Keratinocyte (primary cell): ENCODE measurements around the gene EQTN. TPM values are rescaled to one million over a fixed set of nuclear protein-coding genes. Genes with fewer than 3 reads are reported as not detected.
A peak's percentile ranks its signal among the peaks of the same experiment; 100 is the strongest.

ENCODE experiments used
- DNase-seq: peaks from one replicate; pipeline ENCODE4 v3.0.0-alpha.2; 2011; ENCODE audit warnings: low read depth, missing footprints, low spot score
- FAIRE-seq: peaks from 2 replicates; lab custom pipeline; 2011; peaks lifted over from hg19 to GRCh38; lab: Jason Lieb, UNC
- H2AFZ ChIP-seq: 2 replicates; pipeline ENCODE4 v1.6.0; 2012; ENCODE audit warnings: low read length, control low read depth, inconsistent platforms; ENCODE audit not compliant: control insufficient read depth
- H3K27ac ChIP-seq: 2 replicates; pipeline ENCODE4 v1.5.1; 2011; ENCODE audit warnings: low read length; ENCODE audit not compliant: control insufficient read depth, insufficient read depth
- H3K27me3 ChIP-seq: 3 replicates; pipeline ENCODE4 v1.6.0; 2011; ENCODE audit warnings: low read length; ENCODE audit not compliant: control insufficient read depth, insufficient read depth; ENCODE audit errors: extremely low read depth
- H3K36me3 ChIP-seq, 2 experiments: 2 replicates in 1 of 2; 3 replicates in 1 of 2; pipeline ENCODE4 v1.5.1; 2011; ENCODE audit warnings: low read length in 2 of 2, mild to moderate bottlenecking in 1 of 2; ENCODE audit not compliant: control insufficient read depth in 2 of 2, insufficient read depth in 2 of 2; ENCODE audit errors: extremely low read depth in 1 of 2
- H3K4me1 ChIP-seq: 3 replicates; pipeline ENCODE4 v1.5.1; 2011; ENCODE audit warnings: low read length; ENCODE audit not compliant: control insufficient read depth, insufficient read depth; ENCODE audit errors: extremely low read depth
- H3K4me2 ChIP-seq: 3 replicates; pipeline ENCODE4 v1.6.0; 2011; ENCODE audit warnings: low read depth, low read length; ENCODE audit not compliant: control insufficient read depth, insufficient read depth; ENCODE audit errors: extremely low read depth
- H3K4me3 ChIP-seq, 3 experiments: fragments of 200-600 bp in 1 of 3; sonication (generic) in 1 of 3; 2 replicates in 2 of 3; 3 replicates in 1 of 3; pipeline ENCODE4 v1.5.1; 2011 to 2016; ENCODE audit warnings: low read length in 3 of 3, mild to moderate bottlenecking in 3 of 3, control low read depth in 2 of 3, inconsistent platforms in 1 of 3, low read depth in 1 of 3, mixed read lengths in 1 of 3, mixed run types in 1 of 3, moderate library complexity in 1 of 3; ENCODE audit not compliant: control insufficient read depth in 2 of 3, insufficient read depth in 2 of 3; ENCODE audit errors: extremely low read depth in 1 of 3
- H3K79me2 ChIP-seq: 2 replicates; pipeline ENCODE4 v1.6.0; 2012; ENCODE audit warnings: low read length; ENCODE audit not compliant: control insufficient read depth, insufficient read depth
- H3K9ac ChIP-seq: 3 replicates; pipeline ENCODE4 v1.6.0; 2011; ENCODE audit warnings: low read length; ENCODE audit not compliant: control insufficient read depth, insufficient read depth; ENCODE audit errors: extremely low read depth
- H3K9me1 ChIP-seq: 3 replicates; pipeline ENCODE4 v1.6.0; 2011; ENCODE audit warnings: low read length; ENCODE audit not compliant: control insufficient read depth, insufficient read depth; ENCODE audit errors: extremely low read depth
- H3K9me3 ChIP-seq: 2 replicates; pipeline ENCODE4 v1.5.1; 2012; ENCODE audit warnings: low read depth, low read length; ENCODE audit not compliant: control insufficient read depth
- H4K20me1 ChIP-seq: 3 replicates; pipeline ENCODE4 v1.6.0; 2011; ENCODE audit warnings: low read length; ENCODE audit not compliant: control insufficient read depth, insufficient read depth; ENCODE audit errors: extremely low read depth
- CTCF ChIP-seq, 3 experiments: IDR thresholded peaks in 1 of 3; conservative IDR thresholded peaks in 1 of 3; optimal IDR thresholded peaks in 1 of 3; 2 replicates in 2 of 3; 3 replicates in 1 of 3; pipeline versions ENCODE3 to v1.5.1; 2011; ENCODE audit warnings: low read length in 3 of 3, mild to moderate bottlenecking in 3 of 3, moderate library complexity in 2 of 3, control low read depth in 1 of 3, inconsistent platforms in 1 of 3; ENCODE audit not compliant: insufficient read depth in 2 of 3; ENCODE audit errors: extremely low read depth in 1 of 3
- EZH2 ChIP-seq: IDR thresholded peaks from one replicate; pipeline ENCODE4 v1.6.1; 2012; ENCODE audit warnings: inconsistent platforms, mild to moderate bottlenecking, low read length, moderate library complexity
- dilution Hi-C: fragments of 300-500 bp; cut with MboI; formaldehyde crosslinking; loops from one replicate; pipeline ENCODE4 v1.7.0; 2020; ENCODE audit warnings: low sequenced_read_pairs; ENCODE audit not compliant: extremely low pct_ligation_motif_present
- polyA plus RNA-seq, 5 experiments: library from polyadenylated mRNA; depleted of rRNA in 3 of 5; stranded (reverse) in 3 of 5; stranded (forward) in 1 of 5; unstranded in 1 of 5; fragments of >200 nt; gene quantifications; 1 replicate in 1 of 5; 2 replicates in 3 of 5; 3 replicates in 1 of 5; pipeline versions ENCODE4 v1.2.1 to v1.2.3, GENCODE V29; 2011 to 2012; ENCODE audit warnings: missing spikeins in 2 of 5, low read depth in 1 of 5, low replicate concordance in 1 of 5

Gene EQTN
- polyA plus RNA-seq, 1 donor (not counting 4 experiments of a cell fraction or from before 2014, with no cell fraction given), result 0.21 TPM

- no peak overlapping the region for H3K27ac ChIP-seq
- H3K27me3 ChIP-seq, result no peaks in the 10 kb centered on the region
- H3K9me1 ChIP-seq, result no peaks in the 10 kb centered on the region
- no peaks in the 10 kb centered on the region for H4K20me1 ChIP-seq
- TF ChIP-seq CTCF (optimal IDR thresholded peaks at IDR 0.05 in 1 of 3, IDR thresholded peaks at IDR 0.05 in 1 of 3, conservative IDR thresholded peaks at IDR 0.05 in 1 of 3; ENCODE audit: extremely low read depth in 1 of 3, insufficient read depth in 2 of 3, low read length in 3 of 3) (no peak), EZH2 (no peak)
- no peak for FAIRE-seq
- no peak overlapping the region for H3K4me3 ChIP-seq
- H3K9me3 ChIP-seq, result no peaks in the 10 kb centered on the region
- no peak overlapping the region for H3K9ac ChIP-seq
- peaks cover 12% of the 10 kb centered on the region for H3K79me2 ChIP-seq
- H3K4me1 ChIP-seq, result peaks cover 13% of the 10 kb centered on the region
- dilution Hi-C loops, result loop anchor here (25.0 kb wide), 1 partner anchor 197 kb away; the partner anchor contains the start of gene MOB3B
- no peak overlapping the region for H3K4me2 ChIP-seq
- H3K36me3 ChIP-seq, result peaks cover 1 to 8% of the 10 kb centered on the region in 2 experiments
- H2AFZ ChIP-seq, result no peak overlapping the region
- no peak for DNase-seq
These were observed 43.3 kb upstream of the EQTN start for GRCh38 chr9:27340285-27340674.

- Histone ChIP-seq H3K27me3 (no peaks in the 10 kb centered on the region), H3K4me3 (no peak overlapping the region), H3K9ac (no peak overlapping the region), H3K36me3 (peaks cover 1 to 5% of the 10 kb centered on the region in 2 experiments), H3K79me2 (peaks cover 9% of the 10 kb centered on the region), H3K27ac (peak overlapping the region; percentile 25), H3K4me1 (peaks cover 13% of the 10 kb centered on the region), H4K20me1 (no peaks in the 10 kb centered on the region), H3K4me2 (no peak overlapping the region), H3K9me3 (no peaks in the 10 kb centered on the region), H3K9me1 (no peaks in the 10 kb centered on the region), H2AFZ (no peak overlapping the region)
- FAIRE-seq (no peak), DNase-seq (no peak)
- no peak for TF ChIP-seq CTCF (optimal IDR thresholded peaks at IDR 0.05 in 1 of 3, IDR thresholded peaks at IDR 0.05 in 1 of 3, conservative IDR thresholded peaks at IDR 0.05 in 1 of 3; ENCODE audit: extremely low read depth in 1 of 3, insufficient read depth in 2 of 3, low read length in 3 of 3)
- TF ChIP-seq EZH2, result no peak
- dilution Hi-C loops, result loop anchor here (25.0 kb wide), 1 partner anchor 198 kb away; the partner anchor contains the start of gene MOB3B
These were observed 42.8 kb upstream of the EQTN start for GRCh38 chr9:27339661-27340284.
